Jurkat, Clone E6-1 (cell line): ENCODE data around the gene UBASH3A.

Source experiments
- DNase-seq: peaks from one replicate; pipeline ENCODE4 v3.0.0-alpha.2; 2011; ENCODE audit warnings: low read depth, low spot score
- H3K4me3 ChIP-seq: 2 replicates; pipeline ENCODE4 v1.5.1; 2011; ENCODE audit warnings: mild to moderate bottlenecking, low read length, control low read depth, moderate library complexity

Gene UBASH3A

GRCh38 chr21:42373196-42373907 lies 30.4 kb upstream of the UBASH3A start:
- no peak for DNase-seq
- no peak overlapping the region for H3K4me3 ChIP-seq

- no peak for DNase-seq
- no peak overlapping the region for H3K4me3 ChIP-seq
These were observed 29.7 kb upstream of the UBASH3A start for GRCh38 chr21:42373908-42374455.

GRCh38 chr21:42374457-42374856 lies 29.2 kb upstream of the UBASH3A start:
- DNase-seq = no peak

GRCh38 chr21:42374864-42375499 lies 28.7 kb upstream of the UBASH3A start:
- peak; percentile 33 for DNase-seq
- H3K4me3 ChIP-seq = no peak overlapping the region

More at GRCh38 chr21:42374457-42374856, 29.2 kb upstream of the UBASH3A start:
- no peak overlapping the region for H3K4me3 ChIP-seq

- DNase-seq = no peak
- H3K4me3 ChIP-seq = no peak overlapping the region
These were observed 28.2 kb upstream of the UBASH3A start for GRCh38 chr21:42375506-42375905.

GRCh38 chr21:42375966-42376337 lies 27.8 kb upstream of the UBASH3A start:
- no peak for DNase-seq
- no peak overlapping the region for H3K4me3 ChIP-seq

GRCh38 chr21:42376338-42376982 lies 27.2 kb upstream of the UBASH3A start:
- H3K4me3 ChIP-seq = no peak overlapping the region
- DNase-seq = no peak

GRCh38 chr21:42377211-42377950 lies 26.3 kb upstream of the UBASH3A start:
- no peak overlapping the region for H3K4me3 ChIP-seq
- no peak for DNase-seq

- no peak overlapping the region for H3K4me3 ChIP-seq
- DNase-seq = no peak
These were observed 25.8 kb upstream of the UBASH3A start for GRCh38 chr21:42377951-42378340.

- no peak for DNase-seq
- no peak overlapping the region for H3K4me3 ChIP-seq
These were observed 25.3 kb upstream of the UBASH3A start for GRCh38 chr21:42378418-42378817.

GRCh38 chr21:42379426-42380215 lies 24.1 kb upstream of the UBASH3A start:
- DNase-seq = no peak
- H3K4me3 ChIP-seq = no peak overlapping the region

- H3K4me3 ChIP-seq = no peak overlapping the region
- peak; percentile 69 for DNase-seq
These were observed 22.2 kb upstream of the UBASH3A start for GRCh38 chr21:42381347-42381984.

- DNase-seq = no peak
- H3K4me3 ChIP-seq = no peak overlapping the region
These were observed 20.8 kb upstream of the UBASH3A start for GRCh38 chr21:42382915-42383314.

- H3K4me3 ChIP-seq = no peak overlapping the region
- no peak for DNase-seq
These were observed 20.4 kb upstream of the UBASH3A start for GRCh38 chr21:42383331-42383730.

GRCh38 chr21:42384156-42384945 lies 19.4 kb upstream of the UBASH3A start:
- DNase-seq = no peak

GRCh38 chr21:42384989-42385388 lies 18.7 kb upstream of the UBASH3A start:
- no peak for DNase-seq
- H3K4me3 ChIP-seq = no peak overlapping the region

More at GRCh38 chr21:42384156-42384945, 19.4 kb upstream of the UBASH3A start:
- H3K4me3 ChIP-seq = no peak overlapping the region

GRCh38 chr21:42385619-42386018 lies 18.1 kb upstream of the UBASH3A start:
- no peak overlapping the region for H3K4me3 ChIP-seq
- DNase-seq = no peak
